Tibial artery (tissue), 4 donors: Measurements from ENCODE around the gene DNAJC1.
A peak's percentile ranks its signal among the peaks of the same experiment; 100 is the strongest.

ENCODE experiments used
- DNase-seq, 2 donors: peaks; one replicate each; pipeline ENCODE4 v3.0.0-alpha.2; 2019
- H3K27ac ChIP-seq, 2 donors: fragments of 200-600 bp; sonication (generic) in 1 of 2; 1 replicate in 1 of 2; 2 replicates in 1 of 2; pipeline ENCODE4 v1.5.1; 2018 to 2019; ENCODE audit warnings: mild to moderate bottlenecking in 1 of 2
- H3K27me3 ChIP-seq, 2 donors: fragments of 200-600 bp; sonication (generic) in 1 of 2; one replicate each; pipeline versions ENCODE4 v1.5.1 to v1.6.0; 2016 to 2019
- H3K36me3 ChIP-seq, 3 donors: fragments of 200-600 bp; sonication (generic) in 2 of 3; one replicate each; pipeline ENCODE4 v1.5.1; 2016 to 2019; ENCODE audit warnings: mild to moderate bottlenecking in 2 of 3
- H3K4me1 ChIP-seq, 4 donors: fragments of 200-600 bp; sonication (generic) in 2 of 4; 1 replicate in 3 of 4; 2 replicates in 1 of 4; pipeline ENCODE4 v1.5.1; 2016 to 2019
- H3K4me3 ChIP-seq, 2 donors: fragments of 200-600 bp; sonication (generic) in 1 of 2; 1 replicate in 1 of 2; 2 replicates in 1 of 2; pipeline ENCODE4 v1.5.1; 2018 to 2019; ENCODE audit warnings: mild to moderate bottlenecking in 2 of 2
- H3K9me3 ChIP-seq, 3 donors: fragments of 200-600 bp; sonication (generic) in 1 of 3; one replicate each; pipeline ENCODE4 v1.5.1; 2016 to 2019
- CTCF ChIP-seq, 2 experiments: fragments of 200-600 bp in 1 of 2; fragments of 450-650 bp in 1 of 2; IDR thresholded peaks; one replicate each; pipeline ENCODE4 v1.5.1; 2017 to 2019; ENCODE audit warnings: antibody characterized with exemption in 2 of 2, mild to moderate bottlenecking in 1 of 2, moderate library complexity in 1 of 2
- intact Hi-C: fragments of 100-400 bp; cut with DNase I; formaldehyde crosslinking; loops from one replicate; pipeline ENCODE4 v1.15.0; 2023; ENCODE audit warnings: low total_unique reads

Gene DNAJC1

DNA sequence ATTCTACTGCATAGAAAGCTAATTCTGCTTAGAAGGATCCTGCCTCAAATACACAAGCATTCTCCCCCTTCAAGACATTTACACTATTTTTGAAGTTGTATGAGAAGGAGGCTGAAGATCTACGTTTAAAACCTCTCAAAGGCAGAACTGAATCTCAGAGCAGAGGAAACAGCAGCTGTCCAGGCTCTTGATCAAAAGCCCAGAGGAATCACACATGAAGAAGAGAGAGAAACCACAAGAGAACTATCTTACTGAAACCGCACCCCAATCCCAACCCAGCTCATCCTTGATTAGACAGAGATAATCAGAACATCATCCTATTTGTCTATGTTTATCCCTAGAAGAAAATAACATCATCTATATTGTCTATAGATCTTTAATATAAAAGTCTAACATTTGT is 2.2 kb upstream of the DNAJC1 start:
- H3K9me3 ChIP-seq = no peaks in the 10 kb centered on the region
- H3K36me3 ChIP-seq = no peaks in the 10 kb centered on the region
- H3K27ac ChIP-seq = no peak overlapping the region
- peaks cover 0 to 9% (median 5%) of the 10 kb centered on the region in 4 donors for H3K4me1 ChIP-seq
- no peak for DNase-seq
- H3K27me3 ChIP-seq = no peaks in the 10 kb centered on the region
- TF ChIP-seq CTCF (IDR thresholded peaks at IDR 0.05) = no peak
- no peak overlapping the region for H3K4me3 ChIP-seq
- intact Hi-C loops = loop anchor here (10.0 kb wide), 4 partner anchors 219 to 511 kb away; partner anchors contain the start of gene SPAG6

DNA sequence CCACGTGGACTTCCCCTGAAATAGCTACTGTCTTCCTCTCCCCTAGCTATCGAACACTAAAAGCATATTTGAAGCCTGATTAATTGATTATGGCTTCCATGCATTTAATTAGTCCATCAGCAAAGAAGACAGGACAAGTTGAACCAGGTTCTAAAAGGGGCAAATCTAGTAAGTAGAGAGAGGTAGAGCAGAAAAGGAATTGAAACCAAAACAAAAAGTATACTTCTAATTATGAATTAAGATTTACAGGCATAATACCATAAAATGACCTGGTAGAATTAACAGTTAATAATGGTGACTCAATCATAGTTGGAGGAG is 393 bp upstream of the DNAJC1 start:
- H3K27me3 ChIP-seq = no peaks in the 10 kb centered on the region
- peak overlapping the region; percentile 92 to 93 for H3K27ac ChIP-seq
- no peak for DNase-seq
- H3K36me3 ChIP-seq = no peaks in the 10 kb centered on the region
- H3K4me1 ChIP-seq = peaks cover 0 to 9% (median 5%) of the 10 kb centered on the region in 4 donors
- peak overlapping the region; percentile 82 to 91 for H3K4me3 ChIP-seq
- intact Hi-C loops = loop anchor here (10.0 kb wide), 4 partner anchors 221 to 509 kb away; partner anchors contain the start of gene SPAG6
- no peak for TF ChIP-seq CTCF (IDR thresholded peaks at IDR 0.05)
- no peaks in the 10 kb centered on the region for H3K9me3 ChIP-seq

- no peaks in the 10 kb centered on the region for H3K9me3 ChIP-seq
- peak overlapping the region; percentile 92 to 93 for H3K27ac ChIP-seq
- no peak for TF ChIP-seq CTCF (IDR thresholded peaks at IDR 0.05)
- no peaks in the 10 kb centered on the region for H3K36me3 ChIP-seq
- peaks cover 0 to 9% (median 5%) of the 10 kb centered on the region in 4 donors for H3K4me1 ChIP-seq
- no peaks in the 10 kb centered on the region for H3K27me3 ChIP-seq
- peak overlapping the region; percentile 82 to 91 for H3K4me3 ChIP-seq
- intact Hi-C loops = loop anchor here (10.0 kb wide), 4 partner anchors 222 to 508 kb away; partner anchors contain the start of gene SPAG6
- DNase-seq = no peak
These were observed 846 bp downstream of the DNAJC1 start for GRCh38 chr10:22002591-22003176.

- intact Hi-C loops = no loop called here
- H3K27me3 ChIP-seq = no peaks in the 10 kb centered on the region
- no peak for TF ChIP-seq CTCF (IDR thresholded peaks at IDR 0.05)
- no peaks in the 10 kb centered on the region for H3K4me1 ChIP-seq
- no peak overlapping the region for H3K27ac ChIP-seq
- no peak overlapping the region for H3K4me3 ChIP-seq
- no peaks in the 10 kb centered on the region for H3K9me3 ChIP-seq
- no peak for DNase-seq
- no peaks in the 10 kb centered on the region for H3K36me3 ChIP-seq
These were observed 8.0 kb downstream of the DNAJC1 start for GRCh38 chr10:21995557-21995956.

DNA sequence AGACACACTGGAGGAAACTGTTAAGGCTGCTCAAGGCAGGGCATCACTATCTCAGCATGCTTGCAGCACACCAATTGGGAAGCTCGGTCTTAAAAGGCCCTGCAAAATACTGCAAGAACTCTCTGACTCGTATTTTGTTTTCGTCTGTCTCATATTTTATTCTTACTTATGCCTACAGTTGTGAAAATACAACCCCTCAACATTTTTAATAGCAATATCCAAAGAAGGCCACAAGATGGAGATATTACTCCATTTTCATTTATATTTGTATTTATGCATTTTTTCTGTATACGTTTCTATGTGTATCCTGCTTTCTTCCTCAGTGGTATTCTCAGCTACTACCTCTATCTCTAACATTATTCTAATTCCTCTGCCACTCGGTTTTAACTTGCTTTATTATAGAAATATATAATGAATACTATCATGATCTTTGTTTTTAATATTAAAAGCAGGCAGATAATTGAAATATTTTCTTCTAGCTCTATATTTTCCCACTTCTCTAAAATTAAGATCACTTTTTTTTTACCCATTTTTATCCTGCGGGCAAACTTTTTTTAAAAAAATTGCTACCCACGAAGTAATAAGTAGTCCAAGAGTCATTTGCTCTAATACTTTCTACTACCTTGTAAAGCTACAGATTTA is 10.0 kb downstream of the DNAJC1 start:
- intact Hi-C loops = loop anchor here (5.0 kb wide), 1 partner anchor 1074 kb away; no protein-coding TSS in a partner anchor

More for the DNA sequence above, 10.0 kb downstream of the DNAJC1 start:
- H3K27ac ChIP-seq = no peak overlapping the region
- no peaks in the 10 kb centered on the region for H3K9me3 ChIP-seq
- DNase-seq = no peak
- H3K4me1 ChIP-seq = no peaks in the 10 kb centered on the region
- H3K27me3 ChIP-seq = no peaks in the 10 kb centered on the region
- no peaks in the 10 kb centered on the region for H3K36me3 ChIP-seq
- peak; percentile 42 to 52 for TF ChIP-seq CTCF (IDR thresholded peaks at IDR 0.05)
- H3K4me3 ChIP-seq = no peak overlapping the region
